Esophagus muscularis mucosa (tissue), 4 donors: Measurements from ENCODE around the gene TMEM260. TPM values are rescaled to one million over a fixed set of nuclear protein-coding genes. Genes with fewer than 3 reads are reported as not detected.
A peak's percentile ranks its signal among the peaks of the same experiment; 100 is the strongest.

ENCODE experiments used
- DNase-seq: peaks from one replicate; pipeline ENCODE4 v3.0.0-alpha.2; 2017; ENCODE audit errors: extremely low spot score
- H3K27ac ChIP-seq, 4 donors: fragments of 200-600 bp; sonication (generic); replicated peaks in 1 of 4; 1 replicate in 3 of 4; 2 replicates in 1 of 4; pipeline ENCODE4 v1.5.1; 2016 to 2019; ENCODE audit warnings: mild to moderate bottlenecking in 1 of 4
- H3K27me3 ChIP-seq, 4 donors: fragments of 200-600 bp; sonication (generic); one replicate each; pipeline versions ENCODE4 v1.5.1 to v1.6.0; 2016 to 2019
- H3K36me3 ChIP-seq, 4 donors: fragments of 200-600 bp; sonication (generic); one replicate each; pipeline ENCODE4 v1.5.1; 2016 to 2019
- H3K4me1 ChIP-seq, 4 donors: fragments of 200-600 bp; sonication (generic); one replicate each; pipeline ENCODE4 v1.5.1; 2016 to 2019
- H3K4me3 ChIP-seq, 4 donors: fragments of 200-600 bp; sonication (generic); 1 replicate in 2 of 4; 2 replicates in 2 of 4; pipeline ENCODE4 v1.5.1; 2016 to 2019; ENCODE audit warnings: mild to moderate bottlenecking in 4 of 4, moderate library complexity in 1 of 4
- H3K9me3 ChIP-seq, 4 donors: fragments of 200-600 bp; sonication (generic); 1 replicate in 3 of 4; 2 replicates in 1 of 4; pipeline ENCODE4 v1.5.1; 2016 to 2019
- EP300 ChIP-seq: sonication (generic); formaldehyde crosslinking; IDR thresholded peaks from one replicate; pipeline ENCODE4 v1.6.1; 2017; ENCODE audit warnings: antibody characterized with exemption
- POLR2A ChIP-seq: fragments of 450-650 bp; IDR thresholded peaks from one replicate; pipeline ENCODE4 v1.6.1; 2017; ENCODE audit warnings: antibody characterized with exemption, moderate library complexity, mild to moderate bottlenecking, low read depth
- POLR2AphosphoS5 ChIP-seq, 2 donors: sonication (generic); formaldehyde crosslinking; IDR thresholded peaks; one replicate each; pipeline ENCODE4 v1.6.1; 2017; ENCODE audit warnings: antibody characterized with exemption in 2 of 2
- whole genome bisulfite sequencing: methylation state at CpG from one replicate; pipeline ENCODE4 v1.1.5; 2018; 5-methylcytosine and 5-hydroxymethylcytosine counted together
- intact Hi-C: fragments of 100-400 bp; cut with DNase I; formaldehyde crosslinking; loops from one replicate; pipeline ENCODE4 v1.15.1; 2023
- total RNA-seq, 4 donors: library from RNA; depleted of rRNA; stranded (reverse); fragments of >200 nt; gene quantifications; one replicate each; pipeline versions ENCODE4 v1.1.0 to v1.2.1, GENCODE V29; 2016
- TF ChIP-seq, protein P1 (sequence below), 3 experiments: fragments of 200-600 bp in 2 of 3; fragments of 450-650 bp in 1 of 3; sonication (generic) in 2 of 3; IDR thresholded peaks; one replicate each; pipeline ENCODE4 v1.5.1; 2017 to 2019; ENCODE audit warnings: antibody characterized with exemption in 3 of 3, mild to moderate bottlenecking in 2 of 3, moderate library complexity in 1 of 3

TMEM260 gene
- total RNA-seq, 4 donors from 2014 or later = 5.8 to 15.5 (median 11.7) TPM

DNA sequence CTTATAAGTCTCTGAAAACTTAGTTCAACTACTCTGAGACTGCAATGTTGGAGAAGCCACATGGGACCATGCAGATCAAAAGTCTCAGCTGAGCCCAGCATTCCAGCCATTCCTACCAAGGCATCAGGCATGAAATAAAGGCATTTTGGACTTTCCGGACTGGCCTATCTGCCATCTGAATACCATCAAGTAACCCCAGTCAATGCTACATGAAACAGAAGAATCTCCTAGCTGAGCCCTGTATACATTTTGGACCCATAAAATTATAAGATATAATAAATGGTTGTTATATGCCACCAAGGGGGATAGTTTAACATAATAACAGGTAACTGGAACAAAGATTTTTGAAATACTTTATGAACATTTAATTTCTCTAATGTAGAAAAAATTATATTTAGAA lies 9.3 kb upstream of the TMEM260 start:
- no peak overlapping the region for H3K27ac ChIP-seq
- 79% methylated on average over 1 of the region's 1 CpG for WGBS
- no peaks in the 10 kb centered on the region for H3K4me1 ChIP-seq
- TF ChIP-seq, protein P1, sequence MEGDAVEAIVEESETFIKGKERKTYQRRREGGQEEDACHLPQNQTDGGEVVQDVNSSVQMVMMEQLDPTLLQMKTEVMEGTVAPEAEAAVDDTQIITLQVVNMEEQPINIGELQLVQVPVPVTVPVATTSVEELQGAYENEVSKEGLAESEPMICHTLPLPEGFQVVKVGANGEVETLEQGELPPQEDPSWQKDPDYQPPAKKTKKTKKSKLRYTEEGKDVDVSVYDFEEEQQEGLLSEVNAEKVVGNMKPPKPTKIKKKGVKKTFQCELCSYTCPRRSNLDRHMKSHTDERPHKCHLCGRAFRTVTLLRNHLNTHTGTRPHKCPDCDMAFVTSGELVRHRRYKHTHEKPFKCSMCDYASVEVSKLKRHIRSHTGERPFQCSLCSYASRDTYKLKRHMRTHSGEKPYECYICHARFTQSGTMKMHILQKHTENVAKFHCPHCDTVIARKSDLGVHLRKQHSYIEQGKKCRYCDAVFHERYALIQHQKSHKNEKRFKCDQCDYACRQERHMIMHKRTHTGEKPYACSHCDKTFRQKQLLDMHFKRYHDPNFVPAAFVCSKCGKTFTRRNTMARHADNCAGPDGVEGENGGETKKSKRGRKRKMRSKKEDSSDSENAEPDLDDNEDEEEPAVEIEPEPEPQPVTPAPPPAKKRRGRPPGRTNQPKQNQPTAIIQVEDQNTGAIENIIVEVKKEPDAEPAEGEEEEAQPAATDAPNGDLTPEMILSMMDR (IDR thresholded peaks at IDR 0.05) = no peak
- TF ChIP-seq POLR2AphosphoS5 (IDR thresholded peaks at IDR 0.05) = no peak
- TF ChIP-seq EP300 = no peak
- no peaks in the 10 kb centered on the region for H3K9me3 ChIP-seq
- DNase-seq = no peak
- no peaks in the 10 kb centered on the region for H3K36me3 ChIP-seq
- intact Hi-C loops = no loop called here
- no peak overlapping the region for H3K4me3 ChIP-seq
- H3K27me3 ChIP-seq = no peaks in the 10 kb centered on the region

GRCh38 chr14:56580221-56580711 lies 668 bp downstream of the TMEM260 start:
- Histone ChIP-seq H3K4me3 (peak overlapping the region; percentile 75 to 97 (median 88)), H3K4me1 (peaks cover 20 to 40% (median 34%) of the 10 kb centered on the region in 4 donors), H3K27me3 (no peaks in the 10 kb centered on the region), H3K27ac (peak overlapping the region; percentile 79 to 86 (median 82)), H3K9me3 (no peaks in the 10 kb centered on the region), H3K36me3 (peaks cover 0 to under 1% (median 0%) of the 10 kb centered on the region in 4 donors)
- intact Hi-C loops = no loop called here
- TF ChIP-seq EP300 (no peak), POLR2AphosphoS5 (IDR thresholded peaks at IDR 0.05) (no peak), POLR2A (no peak)
- TF ChIP-seq, protein P1 (IDR thresholded peaks at IDR 0.05) = no peak
- WGBS = 4% methylated on average over 10 of the region's 10 CpGs
- no peak for DNase-seq

DNA sequence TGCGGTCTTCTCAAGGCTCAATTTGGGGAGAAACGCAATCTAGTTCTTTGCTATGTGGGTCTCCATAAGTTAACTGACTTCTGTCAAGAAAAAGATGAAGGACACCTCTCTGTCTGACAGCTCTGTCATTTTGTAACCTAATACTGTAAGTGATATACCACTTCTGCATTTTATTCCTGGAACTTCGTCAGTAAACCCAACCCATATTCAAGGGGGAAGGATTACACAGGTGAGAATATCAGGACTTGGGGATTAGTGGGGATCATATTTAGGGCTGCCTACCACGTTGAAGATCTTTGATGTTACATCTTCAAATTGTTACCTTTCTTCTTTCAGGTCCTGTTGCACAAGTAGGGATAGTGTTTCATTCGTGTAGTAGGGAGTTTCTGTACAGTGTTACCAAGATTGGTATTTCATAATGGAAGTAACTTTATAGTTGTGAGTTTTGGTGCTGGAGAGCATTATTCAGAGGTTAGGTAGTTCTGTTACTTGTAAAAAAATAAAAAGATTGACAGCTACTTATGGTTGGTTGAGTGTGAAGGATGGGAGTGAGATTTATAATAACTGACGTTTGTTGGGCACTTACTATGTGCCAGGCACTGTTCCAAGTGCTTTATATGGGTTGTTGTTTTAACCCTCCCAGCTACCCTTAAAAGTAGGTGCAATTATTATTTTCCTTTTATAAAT lies 1.6 kb downstream of the TMEM260 start:
- intact Hi-C loops = no loop called here
- H3K27ac ChIP-seq = no peak overlapping the region
- DNase-seq = no peak
- H3K9me3 ChIP-seq = no peaks in the 10 kb centered on the region
- 58% methylated on average over 6 of the region's 6 CpGs for whole genome bisulfite sequencing
- H3K4me1 ChIP-seq = peaks cover 20 to 40% (median 34%) of the 10 kb centered on the region in 4 donors
- peak overlapping the region; percentile 75 to 97 (median 88) for H3K4me3 ChIP-seq
- peaks cover 0 to 10% (median 3%) of the 10 kb centered on the region in 4 donors for H3K36me3 ChIP-seq
- TF ChIP-seq POLR2AphosphoS5 (IDR thresholded peaks at IDR 0.05) = no peak
- TF ChIP-seq, protein P1 (IDR thresholded peaks at IDR 0.05) = no peak
- no peak for TF ChIP-seq EP300
- no peak for TF ChIP-seq POLR2A
- H3K27me3 ChIP-seq = no peaks in the 10 kb centered on the region

DNA sequence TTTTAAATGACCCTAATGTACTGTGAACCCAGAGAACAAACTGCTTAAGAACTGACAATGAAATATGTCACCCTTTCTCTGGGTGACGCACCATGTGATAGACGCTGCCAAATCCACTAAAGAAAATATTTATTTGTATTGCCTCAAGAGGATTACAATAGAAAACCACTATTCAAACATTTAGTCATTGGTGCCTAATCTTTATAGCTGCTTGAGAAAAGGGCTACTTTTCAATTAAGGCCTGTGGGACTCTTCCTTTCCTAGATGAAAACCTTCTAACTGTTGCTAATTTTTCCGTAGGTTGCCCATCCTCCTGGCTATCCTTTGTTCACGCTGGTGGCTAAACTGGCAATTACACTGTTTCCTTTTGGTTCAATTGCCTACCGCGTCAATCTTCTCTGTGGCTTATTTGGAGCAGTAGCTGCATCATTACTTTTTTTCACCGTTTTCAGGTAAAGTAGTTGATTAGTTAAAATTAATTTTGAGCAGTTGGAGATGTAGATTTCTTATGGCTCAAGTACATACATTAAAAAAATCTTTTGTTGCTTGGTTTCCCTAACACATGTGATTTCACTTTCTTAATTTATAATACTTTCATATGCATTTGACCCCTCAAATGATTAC lies 6.0 kb downstream of the TMEM260 start:
- intact Hi-C loops = no loop called here
- H3K27ac ChIP-seq = no peak overlapping the region
- H3K9me3 ChIP-seq = no peaks in the 10 kb centered on the region
- DNase-seq = no peak
- WGBS = 93% methylated on average over 7 of the region's 7 CpGs
- no peak overlapping the region for H3K4me3 ChIP-seq
- no peaks in the 10 kb centered on the region for H3K27me3 ChIP-seq
- peaks cover 18 to 36% (median 29%) of the 10 kb centered on the region in 4 donors for H3K4me1 ChIP-seq
- peaks cover 0 to 39% (median 10%) of the 10 kb centered on the region in 4 donors for H3K36me3 ChIP-seq
- TF ChIP-seq, protein P1 (IDR thresholded peaks at IDR 0.05) = no peak
- no peak for TF ChIP-seq EP300
- TF ChIP-seq POLR2AphosphoS5 (IDR thresholded peaks at IDR 0.05) = no peak
